Measurements from ENCODE around the gene RABAC1. TPM values are rescaled to one million over a fixed set of nuclear protein-coding genes. Genes with fewer than 3 reads are reported as not detected.

Gene RABAC1
- total RNA-seq, 2 donors from 2014 or later = 123 to 167 TPM

- H3K4me1 ChIP-seq = peaks cover 0 to 19% of the 10 kb centered on the region in 2 donors
- peak; percentile 72 for DNase-seq (ENCODE audit: low spot score)
- no peaks in the 10 kb centered on the region for H3K9me3 ChIP-seq
- H3K36me3 ChIP-seq = no peaks in the 10 kb centered on the region
- H3K27ac ChIP-seq = peak overlapping the region; percentile 90 to 96
- no peaks in the 10 kb centered on the region for H3K27me3 ChIP-seq
- peak overlapping the region; percentile 67 to 99 for H3K4me3 ChIP-seq
- peak; percentile 74 to 83 for TF ChIP-seq CTCF (IDR thresholded peaks at IDR 0.05)
Measured at GRCh38 chr19:41957838-41958366, 1.2 kb downstream of the RABAC1 start.

GRCh38 chr19:41957161-41957837, 1.8 kb downstream of the RABAC1 start:
- no peak for DNase-seq (ENCODE audit: low spot score)
- no peaks in the 10 kb centered on the region for H3K9me3 ChIP-seq
- H3K27ac ChIP-seq = peak overlapping the region in 1 of 2 donors; percentile 90
- H3K27me3 ChIP-seq = no peaks in the 10 kb centered on the region
- H3K36me3 ChIP-seq = no peaks in the 10 kb centered on the region
- no peak overlapping the region for H3K4me3 ChIP-seq
- TF ChIP-seq CTCF (IDR thresholded peaks at IDR 0.05) = no peak
- peaks cover 0 to 19% of the 10 kb centered on the region in 2 donors for H3K4me1 ChIP-seq

- TF ChIP-seq CTCF (IDR thresholded peaks at IDR 0.05) = no peak
- no peak for DNase-seq (ENCODE audit: low spot score)
- Histone ChIP-seq H3K36me3 (no peaks in the 10 kb centered on the region), H3K9me3 (no peaks in the 10 kb centered on the region), H3K27me3 (no peaks in the 10 kb centered on the region), H3K27ac (no peak overlapping the region), H3K4me1 (peaks cover 0 to 19% of the 10 kb centered on the region in 2 donors), H3K4me3 (no peak overlapping the region)
Measured at GRCh38 chr19:41956621-41957020, 2.5 kb downstream of the RABAC1 start.

GRCh38 chr19:41955521-41955920, 3.6 kb downstream of the RABAC1 start:
- H3K36me3 ChIP-seq = no peaks in the 10 kb centered on the region
- H3K9me3 ChIP-seq = no peaks in the 10 kb centered on the region
- no peak overlapping the region for H3K27ac ChIP-seq
- no peak for DNase-seq (ENCODE audit: low spot score)
- no peaks in the 10 kb centered on the region for H3K27me3 ChIP-seq
- TF ChIP-seq CTCF (IDR thresholded peaks at IDR 0.05) = no peak
- H3K4me3 ChIP-seq = no peak overlapping the region
- peaks cover 0 to 19% of the 10 kb centered on the region in 2 donors for H3K4me1 ChIP-seq

GRCh38 chr19:41951686-41952172, 7.4 kb downstream of the RABAC1 start:
- peak in 1 of 2 donors; percentile 98 for TF ChIP-seq CTCF (IDR thresholded peaks at IDR 0.05)
- no peaks in the 10 kb centered on the region for H3K27me3 ChIP-seq

More at GRCh38 chr19:41951686-41952172, 7.4 kb downstream of the RABAC1 start:
- peak; percentile 83 for DNase-seq (ENCODE audit: low spot score)
- Histone ChIP-seq H3K9me3 (no peaks in the 10 kb centered on the region), H3K27ac (no peak overlapping the region), H3K4me1 (no peaks in the 10 kb centered on the region), H3K4me3 (no peak overlapping the region), H3K36me3 (no peaks in the 10 kb centered on the region)

Data from right atrium auricular region (tissue), 2 donors.